ENCODE data around the gene PDIA4. TPM values are rescaled to one million over a fixed set of nuclear protein-coding genes. Genes with fewer than 3 reads are reported as not detected.

The PDIA4 gene
- total and polyA plus RNA-seq, 2 of the 8 experiments (the other 6 are each of a cell fraction or from before 2014, with no cell fraction given), result 119 to 303 TPM

DNA sequence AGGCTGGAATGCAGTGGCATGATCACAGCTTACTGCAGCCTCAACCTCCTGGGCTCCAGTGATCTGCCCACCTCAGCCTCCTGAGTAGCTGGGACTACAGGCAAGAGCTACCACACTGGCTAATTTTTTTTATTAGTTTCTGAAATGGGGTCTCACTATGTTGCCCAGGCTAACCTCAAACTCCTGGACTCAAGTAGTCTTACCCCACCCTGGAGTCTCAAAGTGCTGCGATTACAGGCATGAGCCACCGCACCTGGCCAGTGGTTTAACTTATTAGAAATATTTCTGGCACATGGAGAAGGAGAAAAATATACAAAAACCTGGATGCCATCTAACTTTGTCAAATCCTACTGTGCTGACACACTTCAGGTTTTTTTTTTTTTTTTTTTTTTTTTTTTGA lies 47.0 kb upstream of the PDIA4 start:
- FAIRE-seq (no peak), DNase-seq (ENCODE audit: low read depth in 1 of 2, low spot score in 2 of 2) (no peak)
- no peak overlapping the region for H3K27ac ChIP-seq (ENCODE audit: low read depth, low read length)
- H3K9ac ChIP-seq (replicated peaks in 1 of 4; ENCODE audit: extremely low read depth in 1 of 4, low read depth in 3 of 4, low read length in 3 of 4), result no peak overlapping the region
- H3K79me2 ChIP-seq (ENCODE audit: control insufficient read depth in 1 of 2, insufficient read depth in 2 of 2, low read length in 2 of 2), result no peaks in the 10 kb centered on the region
- no peak overlapping the region for H2BK120ac ChIP-seq (replicated peaks; ENCODE audit: low read depth, low read length)
- no peaks in the 10 kb centered on the region for H3K9me3 ChIP-seq (ENCODE audit: insufficient read depth in 2 of 2, low read depth in 1 of 2, low read length in 1 of 2)
- WGBS, 2 experiments (ENCODE audit: extremely low coverage in 1 of 2, insufficient coverage in 1 of 2, insufficient read length in 1 of 2, insufficient replicate concordance in 2 of 2, low coverage in 1 of 2, low lambda C conversion rate in 2 of 2, missing lambda C conversion rate in 1 of 2), result 90% methylated on average over 2 of the region's 2 CpGs; no CpG with 5 or more reads in 1 of the 2 experiments
- peaks cover 12 to 34% (median 22%) of the 10 kb centered on the region in 4 experiments for H3K36me3 ChIP-seq (ENCODE audit: control insufficient read depth in 2 of 4, insufficient read depth in 4 of 4, low read length in 3 of 4)
- H2AFZ ChIP-seq (ENCODE audit: low read length), result no peak overlapping the region
- TF ChIP-seq SUZ12 (IDR thresholded peaks at IDR 0.05; ENCODE audit: low read length) (no peak), BCL11A (IDR thresholded peaks at IDR 0.05; ENCODE audit: low read depth in 2 of 2, low read length in 2 of 2) (no peak), EZH2 (IDR thresholded peaks at IDR 0.05; ENCODE audit: low read depth, low read length, severe bottlenecking) (no peak), HDAC2 (IDR thresholded peaks at IDR 0.05; ENCODE audit: borderline replicate concordance in 1 of 2, low read depth in 2 of 2, low read length in 2 of 2) (no peak), TAF1 (IDR thresholded peaks at IDR 0.05; ENCODE audit: low read depth, low read length) (no peak), RXRA (IDR thresholded peaks at IDR 0.05; ENCODE audit: insufficient read depth, low read depth, low read length) (no peak), NRF1 (IDR thresholded peaks at IDR 0.05; ENCODE audit: low read depth, low read length) (no peak), ZNF274 (IDR thresholded peaks at IDR 0.05; ENCODE audit: borderline replicate concordance, extremely low read depth, low read length) (no peak), EGR1 (IDR thresholded peaks at IDR 0.05; ENCODE audit: borderline replicate concordance, low read depth, low read length) (no peak)
- TF ChIP-seq, protein P1, sequence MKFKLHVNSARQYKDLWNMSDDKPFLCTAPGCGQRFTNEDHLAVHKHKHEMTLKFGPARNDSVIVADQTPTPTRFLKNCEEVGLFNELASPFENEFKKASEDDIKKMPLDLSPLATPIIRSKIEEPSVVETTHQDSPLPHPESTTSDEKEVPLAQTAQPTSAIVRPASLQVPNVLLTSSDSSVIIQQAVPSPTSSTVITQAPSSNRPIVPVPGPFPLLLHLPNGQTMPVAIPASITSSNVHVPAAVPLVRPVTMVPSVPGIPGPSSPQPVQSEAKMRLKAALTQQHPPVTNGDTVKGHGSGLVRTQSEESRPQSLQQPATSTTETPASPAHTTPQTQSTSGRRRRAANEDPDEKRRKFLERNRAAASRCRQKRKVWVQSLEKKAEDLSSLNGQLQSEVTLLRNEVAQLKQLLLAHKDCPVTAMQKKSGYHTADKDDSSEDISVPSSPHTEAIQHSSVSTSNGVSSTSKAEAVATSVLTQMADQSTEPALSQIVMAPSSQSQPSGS (IDR thresholded peaks at IDR 0.05; ENCODE audit: low read length), result no peak
- H3K56ac ChIP-seq (replicated peaks; ENCODE audit: insufficient read length, low read depth, low read length), result no peak overlapping the region
- no peak overlapping the region for H3K14ac ChIP-seq (ENCODE audit: insufficient read length)
- no peak overlapping the region for H4K5ac ChIP-seq (ENCODE audit: insufficient read length, low read depth, low read length)
- no peak overlapping the region for H3K4ac ChIP-seq (replicated peaks; ENCODE audit: insufficient read length, low read depth, low read length)
- no peak overlapping the region for H2BK20ac ChIP-seq (ENCODE audit: low read length)
- H2BK12ac ChIP-seq (ENCODE audit: low read depth, low read length), result no peak overlapping the region
- no peak overlapping the region for H2BK5ac ChIP-seq (ENCODE audit: low read depth, low read length)
- no peak overlapping the region for H2BK15ac ChIP-seq (ENCODE audit: low read length)
- ChIA-PET CTCF (ENCODE audit: partially characterized antibody) (interaction anchor here (0.6 to 2.4 kb wide), 2 partner anchors 10 to 17 kb away, joined by 3 to 6 read pairs; no protein-coding TSS in a partner anchor), POLR2A (ENCODE audit: partially characterized antibody) (interaction anchor here (1.5 kb wide), 1 partner anchor 14 kb away, joined by 5 read pairs; no protein-coding TSS in a partner anchor)
- H2AK5ac ChIP-seq (ENCODE audit: low read depth, low read length), result no peak overlapping the region
- H3K4me2 ChIP-seq (ENCODE audit: insufficient read depth in 1 of 2, low read depth in 2 of 2, low read length in 2 of 2), result no peak overlapping the region
- no peaks in the 10 kb centered on the region for H3K79me1 ChIP-seq (ENCODE audit: low read depth, low read length)
- H4K8ac ChIP-seq (ENCODE audit: extremely low read depth, insufficient read depth, low read length), result no peak overlapping the region
- H4K91ac ChIP-seq (replicated peaks; ENCODE audit: insufficient read length, low read length), result no peak overlapping the region
- H3K4me1 ChIP-seq (replicated peaks in 1 of 4; ENCODE audit: control insufficient read depth in 3 of 4, insufficient read depth in 4 of 4, low read length in 3 of 4), result no peaks in the 10 kb centered on the region; a peak in 1 of 7 replicates
- no peak overlapping the region for H3K23ac ChIP-seq (ENCODE audit: insufficient read length)
- H3K18ac ChIP-seq (ENCODE audit: extremely low read depth, low read length), result no peak overlapping the region
- no peak overlapping the region for H3K4me3 ChIP-seq (ENCODE audit: extremely low read depth in 1 of 4, insufficient read depth in 2 of 4, low read depth in 3 of 4, low read length in 4 of 4)
- peaks cover 0 to 3% of the 10 kb centered on the region in 2 experiments for H4K20me1 ChIP-seq (replicated peaks in 1 of 2; ENCODE audit: control insufficient read depth in 1 of 2, insufficient read depth in 2 of 2, low read length in 2 of 2)
- H3K27me3 ChIP-seq (replicated peaks in 1 of 4; ENCODE audit: control insufficient read depth in 3 of 4, extremely low read depth in 1 of 4, insufficient read depth in 3 of 4, low read length in 3 of 4), result no peaks in the 10 kb centered on the region
- no peaks in the 10 kb centered on the region for H3K23me2 ChIP-seq (ENCODE audit: low read depth, low read length)
